ENCODE measurements around the gene CACNB2.

DNA sequence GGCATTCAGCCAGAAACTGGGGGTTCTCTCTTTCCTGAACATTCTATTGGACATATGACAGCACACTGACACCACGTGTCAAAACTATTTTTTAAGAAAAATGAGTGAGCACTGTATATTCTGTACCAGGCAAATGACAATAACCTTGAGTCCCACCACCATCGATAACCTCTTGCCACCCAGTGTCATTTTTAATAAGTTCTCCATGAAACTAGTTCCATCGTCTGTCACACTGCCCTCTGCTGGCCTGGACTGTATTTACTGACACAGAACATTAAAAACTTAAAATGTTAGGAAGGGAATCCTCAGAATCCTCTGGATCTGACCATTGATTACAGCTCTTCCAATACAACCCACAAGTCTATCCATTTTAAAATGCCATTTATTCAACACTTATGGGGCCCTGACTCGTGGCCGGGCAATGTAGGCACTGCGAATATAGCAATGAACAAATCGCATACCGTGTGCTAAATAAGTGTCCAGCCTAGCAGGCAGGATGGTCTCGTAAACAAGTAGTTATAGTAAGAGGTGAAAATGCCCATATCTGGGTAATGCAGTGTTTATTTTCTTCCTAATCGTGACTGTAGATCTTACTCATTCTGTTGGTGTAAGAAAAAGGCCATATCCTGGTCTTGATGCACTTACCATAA lies 35.9 kb upstream of the CACNB2 start:
- peak; percentile 71 for TF ChIP-seq CTCF (conservative IDR thresholded peaks at IDR 0.05)
- TF ChIP-seq EZH2 (IDR thresholded peaks at IDR 0.05; ENCODE audit: low read depth): no peak
